NCI-H128 (cell line): ENCODE measurements around the gene TESK2.
A peak's percentile ranks its signal among the peaks of the same experiment; 100 is the strongest.
"Not testable (repeated sequence)": the region's sequence is repeated elsewhere in the genome, so short reads cannot be mapped to it uniquely, and the experiment has no call there.

Experiments used
- DNase-seq: peaks from one replicate; lab custom pipeline; 2025; ENCODE audit not compliant: unreplicated experiment; lab: John Stamatoyannopoulos, UW

Gene TESK2

DNA sequence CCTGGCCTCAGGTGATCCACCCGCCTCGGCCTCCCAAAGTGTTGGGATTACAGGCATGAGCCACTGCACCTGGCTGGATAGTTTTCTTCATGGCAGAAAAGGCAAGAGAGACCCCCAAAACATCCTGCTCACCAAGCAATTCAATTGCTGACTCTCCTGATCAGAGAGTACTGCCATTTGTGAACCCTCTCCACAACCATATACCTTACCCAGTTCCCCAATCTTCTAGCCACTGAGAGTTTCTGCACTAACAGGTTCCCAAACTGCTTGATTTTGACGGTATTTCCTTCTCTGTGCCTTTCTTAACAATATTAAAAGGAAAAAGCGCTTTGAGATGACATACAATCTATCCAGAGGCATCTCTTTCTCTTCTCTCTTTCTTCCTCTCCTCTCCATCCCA, 110.8 kb downstream of the TESK2 start:
- DNase-seq, result no peak

GRCh38 chr1:45379524-45379923, 111.4 kb downstream of the TESK2 start:
- DNase-seq, result no peak

DNA sequence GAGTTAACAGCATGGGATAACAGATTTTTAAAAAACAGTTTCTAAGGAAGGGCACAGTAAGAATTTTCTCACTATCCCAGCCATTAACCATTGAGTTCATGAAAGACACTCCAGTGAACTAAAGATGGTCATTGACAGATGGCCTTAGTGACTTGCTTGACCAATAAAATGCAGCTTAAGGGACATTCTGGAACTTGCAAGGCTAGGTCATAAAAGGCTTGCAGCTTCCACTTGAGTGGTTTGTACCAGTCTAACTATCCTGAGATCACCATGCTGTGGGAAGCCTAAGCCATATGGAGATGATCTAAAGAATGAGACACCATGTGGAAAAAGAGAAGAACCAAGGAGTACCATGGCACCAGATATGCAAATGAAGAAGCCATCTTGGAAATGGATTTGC, 112.8 kb downstream of the TESK2 start:
- DNase-seq, result no peak

DNA sequence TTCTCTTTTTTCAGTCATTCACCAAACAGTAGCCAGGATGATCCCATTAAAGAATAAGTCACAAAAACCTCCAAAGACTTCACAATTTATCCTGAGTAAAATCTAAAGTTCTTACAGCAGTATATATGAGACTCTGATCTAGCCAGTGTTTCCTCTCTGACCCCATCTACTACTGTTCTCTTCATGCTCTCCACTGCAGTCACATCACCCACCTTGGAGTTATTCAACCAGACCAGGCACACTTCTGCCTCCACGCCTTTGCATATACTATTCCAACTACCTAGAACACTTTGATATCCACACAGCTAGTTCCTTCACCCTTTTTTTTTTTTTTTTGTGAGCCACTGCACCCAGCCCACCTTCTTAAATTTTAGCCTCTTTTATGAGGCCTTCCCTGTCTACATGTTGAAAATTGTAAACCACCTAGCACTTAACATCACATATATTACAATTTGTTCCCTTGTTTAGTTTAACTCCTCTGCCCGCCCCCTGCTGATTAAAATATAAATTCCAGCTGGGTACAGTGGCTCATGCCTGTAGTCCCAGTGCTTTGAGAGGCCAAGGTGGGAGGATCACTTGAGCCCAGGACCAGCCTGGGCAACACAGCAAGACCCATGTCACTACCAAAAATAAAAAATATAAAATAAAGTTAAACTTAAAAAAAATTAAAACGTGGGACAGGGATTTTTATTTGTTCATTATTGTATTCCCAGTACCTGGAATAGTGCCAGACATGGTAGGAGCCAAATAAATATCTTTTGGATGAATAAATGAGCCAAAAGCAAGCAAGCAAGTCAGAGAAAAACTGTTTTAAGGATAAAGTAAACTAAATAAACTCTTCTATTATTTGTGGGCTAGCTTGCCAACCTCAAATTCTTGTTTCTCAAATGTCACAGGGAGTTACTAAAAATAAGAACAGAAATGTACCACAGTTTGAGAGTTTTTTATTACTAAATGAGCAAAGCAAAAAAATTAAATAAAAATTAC, 115.6 kb downstream of the TESK2 start:
- DNase-seq, result no peak

DNA sequence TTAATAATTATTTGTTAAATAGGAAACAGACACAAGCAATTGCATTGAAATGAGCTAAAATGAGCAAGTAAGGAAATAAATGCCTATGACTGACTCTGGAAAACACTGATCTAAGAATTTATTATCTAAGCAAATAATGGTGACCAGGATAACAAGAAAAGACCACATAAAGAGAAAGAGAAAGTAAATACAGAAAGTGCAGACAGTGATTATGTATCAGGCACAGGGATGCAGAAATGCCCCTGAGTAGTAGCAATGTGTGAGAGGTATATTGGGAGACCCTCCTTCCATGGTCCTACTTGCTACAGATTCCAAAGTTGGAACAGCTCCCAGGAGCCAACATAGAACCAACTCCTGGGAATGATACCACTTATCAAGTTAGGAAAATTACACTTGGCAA, 117.4 kb downstream of the TESK2 start:
- DNase-seq, result no peak

GRCh38 chr1:45370575-45370974, 120.4 kb downstream of the TESK2 start:
- DNase-seq, result no peak

GRCh38 chr1:45365051-45365450, 125.9 kb downstream of the TESK2 start:
- no peak for DNase-seq

DNA sequence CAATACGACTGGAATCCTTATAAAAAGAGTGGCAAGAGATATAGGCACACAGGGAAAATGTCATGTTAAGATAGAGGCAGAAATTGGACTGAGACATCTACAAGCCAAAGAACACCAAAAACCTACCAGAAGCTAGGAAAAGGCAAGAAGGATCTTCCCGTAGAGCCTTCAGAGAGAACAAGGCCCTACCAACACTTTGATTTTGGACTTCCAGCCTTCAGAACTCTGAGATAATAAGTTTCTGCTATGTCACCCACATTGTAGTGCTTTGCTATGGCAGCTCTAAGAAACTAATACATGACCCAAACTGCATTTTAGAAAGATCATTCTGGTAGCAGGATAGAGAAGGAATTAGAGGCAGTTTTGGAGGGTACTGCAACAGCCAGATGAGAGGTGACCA, 126.7 kb downstream of the TESK2 start:
- no peak for DNase-seq

- not testable (repeated sequence) for DNase-seq
Measured at GRCh38 chr1:45360981-45361380, 130.0 kb downstream of the TESK2 start.

- DNase-seq, result peak; percentile 29
Measured at GRCh38 chr1:45359882-45360513, 131.0 kb downstream of the TESK2 start.

DNA sequence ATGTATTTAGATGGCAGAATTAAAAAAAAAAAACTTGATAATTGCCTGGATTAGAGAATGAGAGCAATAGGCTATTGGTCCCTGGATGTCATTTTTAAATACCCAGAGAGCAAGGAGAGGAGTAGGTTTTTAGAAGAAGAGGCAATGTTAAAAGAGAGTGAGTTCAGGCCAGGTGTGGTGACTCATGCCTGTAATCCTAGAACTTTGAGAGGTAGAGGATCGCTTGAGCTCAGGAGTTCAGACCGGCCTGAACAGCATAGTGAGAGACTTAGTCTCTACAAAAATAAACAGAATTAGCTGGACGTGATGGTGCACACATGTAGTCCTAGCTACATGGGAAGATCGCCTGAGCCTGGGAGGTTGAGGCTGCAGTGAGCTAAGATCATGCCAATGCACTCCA, 134.8 kb downstream of the TESK2 start:
- DNase-seq, result no peak

DNA sequence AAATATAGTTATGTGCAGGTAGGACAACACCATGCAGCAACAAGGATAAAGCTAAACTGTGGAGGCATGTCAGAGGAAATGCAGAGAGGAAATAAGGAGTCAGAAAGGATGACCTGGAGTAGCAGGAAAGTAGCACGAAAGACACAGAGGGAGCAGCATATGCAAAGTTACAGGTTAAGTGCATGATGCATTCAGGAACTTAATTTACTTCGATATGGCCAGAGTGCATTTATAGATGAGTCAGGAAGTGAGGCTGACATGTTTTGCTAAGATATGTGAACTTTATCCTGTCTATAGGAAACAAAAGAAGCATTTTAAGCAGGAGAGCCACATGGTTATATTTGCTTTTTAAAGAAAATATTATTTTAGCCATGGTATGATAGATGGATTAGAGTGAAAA, 135.3 kb downstream of the TESK2 start:
- no peak for DNase-seq

- no peak for DNase-seq
Measured at GRCh38 chr1:45354838-45355237, 136.1 kb downstream of the TESK2 start.

DNA sequence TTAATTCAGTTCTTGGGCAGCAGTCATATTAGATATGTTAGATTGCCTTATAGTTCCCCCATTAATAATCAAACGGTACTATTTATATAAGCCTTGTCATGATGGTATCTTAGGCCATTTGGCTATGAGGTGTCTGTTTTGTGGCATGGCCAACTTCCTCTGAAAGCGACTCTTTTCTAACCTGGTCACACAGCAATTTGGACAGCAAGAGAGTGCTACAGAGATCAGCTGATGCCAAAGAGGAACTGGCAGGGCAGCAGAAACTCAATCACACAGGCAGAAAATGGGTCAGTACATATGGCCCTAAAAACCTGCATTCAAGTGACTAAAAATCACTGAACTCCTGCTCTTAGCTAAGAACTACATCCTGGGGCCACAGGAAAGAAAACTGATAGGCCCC, 137.3 kb downstream of the TESK2 start:
- DNase-seq, result no peak

GRCh38 chr1:45351508-45351907, 139.5 kb downstream of the TESK2 start:
- DNase-seq, result no peak

DNA sequence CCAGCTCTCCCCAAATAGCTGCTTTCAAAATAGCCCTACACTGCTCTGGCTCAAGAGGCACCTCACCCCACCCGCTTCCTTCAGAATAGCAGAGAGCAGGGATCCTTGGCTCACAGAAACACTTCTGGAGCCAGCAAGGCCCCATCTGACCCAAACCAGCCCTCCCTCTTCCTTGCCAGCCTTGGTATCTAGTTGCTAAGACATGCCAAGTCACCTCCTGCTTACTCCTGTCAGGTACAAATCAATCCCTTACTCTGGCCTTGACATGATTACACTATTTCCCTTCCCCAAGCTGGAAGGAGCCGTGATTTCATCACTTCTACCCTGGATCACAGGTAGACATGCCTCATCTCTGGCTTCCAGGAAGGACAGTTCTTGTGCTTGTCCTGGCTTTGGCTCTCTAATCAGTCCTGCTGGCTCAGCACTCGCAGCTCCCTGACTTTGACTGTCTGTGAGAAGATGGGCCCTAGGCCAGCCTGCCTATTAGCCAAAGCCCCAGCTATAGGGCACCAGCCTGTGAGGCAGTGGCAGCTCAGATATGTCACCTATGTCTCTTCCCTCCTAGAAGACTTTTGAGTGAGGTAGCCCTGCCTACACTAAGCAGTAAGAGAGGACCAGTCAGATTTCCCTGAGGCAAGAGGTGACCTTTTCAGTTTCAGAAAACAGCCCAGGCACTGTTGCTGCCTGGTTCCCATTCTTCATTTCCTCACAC, 141.8 kb downstream of the TESK2 start:
- DNase-seq, result no peak

DNA sequence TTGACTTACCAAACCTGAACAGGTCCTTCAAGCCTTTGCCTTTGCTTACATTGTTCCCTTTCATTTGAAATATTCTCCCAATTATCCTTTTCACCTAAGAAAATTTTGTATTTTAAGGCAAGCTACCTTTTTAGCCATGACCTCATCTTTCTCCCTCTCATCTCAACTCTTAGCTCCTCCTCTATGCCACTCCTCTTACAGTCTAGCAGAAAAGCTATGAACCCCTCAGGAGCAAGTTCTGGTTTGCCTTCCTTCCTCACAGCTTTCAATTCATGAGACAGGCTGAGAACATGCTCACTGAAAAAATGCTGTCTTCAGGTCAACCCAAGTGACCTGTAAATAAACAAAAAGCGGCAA, 142.4 kb downstream of the TESK2 start:
- no peak for DNase-seq

DNA sequence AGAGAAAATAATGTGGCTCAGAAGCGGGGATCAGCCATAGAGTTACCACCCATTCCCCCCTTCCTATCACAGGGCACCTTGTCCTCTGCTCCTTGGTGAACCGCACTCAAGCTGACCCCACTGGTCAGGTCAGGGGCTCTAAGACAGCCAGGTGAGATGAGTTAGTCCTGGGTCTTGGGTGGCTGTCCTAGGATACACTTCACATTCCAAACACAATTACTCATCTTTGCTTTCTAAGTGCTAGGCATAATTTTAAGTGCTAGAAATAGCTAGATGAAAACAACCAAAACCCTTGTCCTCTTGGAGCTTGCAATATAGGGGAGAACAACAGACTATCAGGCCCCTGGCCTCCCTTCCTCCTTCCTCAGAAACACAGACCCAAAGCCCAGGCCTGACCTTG, 142.9 kb downstream of the TESK2 start:
- DNase-seq, result no peak

GRCh38 chr1:45346473-45346872, 144.5 kb downstream of the TESK2 start:
- DNase-seq, result no peak

DNA sequence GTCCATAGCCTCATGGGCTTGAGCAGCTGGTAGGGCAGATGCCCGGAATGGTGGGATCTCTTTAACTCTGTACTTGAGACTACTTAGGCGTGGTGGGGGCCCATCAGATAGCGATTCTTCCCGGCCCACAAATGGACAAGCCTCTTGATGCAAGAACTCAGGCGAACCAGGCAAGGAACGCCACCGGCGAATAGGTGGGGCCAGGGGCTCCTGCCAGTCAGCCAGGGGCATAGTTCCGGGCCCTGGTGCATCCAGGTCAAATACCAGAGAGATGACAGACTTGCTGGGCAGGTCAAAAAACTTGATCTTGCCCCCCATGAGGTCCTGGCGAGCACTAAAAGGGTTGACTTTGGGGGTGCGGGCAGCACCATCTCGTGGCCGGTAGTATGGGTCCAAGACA, 145.9 kb downstream of the TESK2 start:
- no peak for DNase-seq

DNA sequence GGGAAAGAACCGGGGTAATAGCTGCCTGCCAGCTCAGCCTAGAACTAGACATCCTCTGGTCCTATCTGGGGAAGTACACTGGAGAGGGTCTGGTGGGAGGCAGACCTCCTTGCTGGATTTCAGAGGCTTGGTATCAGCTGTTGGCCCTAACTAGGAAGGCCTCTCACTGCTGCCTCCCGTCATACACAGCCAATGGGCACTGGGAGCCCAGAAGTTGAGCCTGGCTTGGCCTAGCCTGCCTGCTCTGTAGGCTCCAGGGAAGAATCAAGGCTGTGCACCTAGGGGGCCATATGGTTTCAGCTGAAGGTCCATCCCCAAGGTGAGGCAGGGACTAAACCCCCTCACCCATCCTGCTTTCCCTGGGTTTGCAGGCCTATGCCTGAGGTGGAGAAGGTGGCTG, 146.5 kb downstream of the TESK2 start:
- DNase-seq, result no peak
